GM18520 (cell line): ENCODE data around the gene PRG2.
"Not testable (repeated sequence)": the region's sequence is repeated elsewhere in the genome, so short reads cannot be mapped to it uniquely, and the experiment has no call there.

ENCODE experiments used
- ATAC-seq: cut with Tn5 transposase; IDR thresholded peaks from one replicate; pipeline ENCODE4 v1.9.1; 2021; ENCODE audit not compliant: unreplicated experiment

PRG2 gene

DNA sequence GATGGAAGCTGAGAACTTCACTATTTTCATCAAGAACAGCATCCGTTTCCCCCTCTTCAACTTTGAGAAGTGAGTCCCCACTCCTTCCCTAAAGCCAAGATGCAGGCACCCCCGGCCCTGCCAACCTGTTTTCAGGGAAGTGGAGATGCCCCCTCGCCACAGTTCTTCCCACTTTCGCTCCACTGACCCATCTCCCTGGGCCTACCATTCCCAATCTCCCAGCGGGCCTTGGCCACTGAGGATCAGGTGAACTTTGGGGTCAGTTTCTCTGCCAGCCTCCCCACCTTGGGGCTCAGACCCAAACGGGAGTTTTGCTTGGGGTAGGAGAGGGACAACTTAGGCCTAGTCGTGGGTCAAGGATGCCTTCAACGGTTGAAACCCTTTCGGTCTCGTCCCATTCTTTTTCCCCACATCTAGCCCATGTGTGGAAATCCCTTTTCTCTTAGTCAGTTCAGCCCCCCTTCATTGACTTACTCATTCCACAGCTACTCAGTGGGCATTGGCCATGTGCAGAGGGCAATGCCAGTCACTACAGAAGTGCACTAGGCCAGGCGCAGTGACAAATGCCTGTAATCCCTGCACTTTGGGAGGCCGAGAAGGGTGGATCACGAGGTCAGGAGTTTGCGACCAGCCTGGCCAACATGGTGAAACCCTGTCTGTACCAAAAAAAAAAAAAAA is 41.7 kb downstream of the PRG2 start:
- no peak for ATAC-seq

DNA sequence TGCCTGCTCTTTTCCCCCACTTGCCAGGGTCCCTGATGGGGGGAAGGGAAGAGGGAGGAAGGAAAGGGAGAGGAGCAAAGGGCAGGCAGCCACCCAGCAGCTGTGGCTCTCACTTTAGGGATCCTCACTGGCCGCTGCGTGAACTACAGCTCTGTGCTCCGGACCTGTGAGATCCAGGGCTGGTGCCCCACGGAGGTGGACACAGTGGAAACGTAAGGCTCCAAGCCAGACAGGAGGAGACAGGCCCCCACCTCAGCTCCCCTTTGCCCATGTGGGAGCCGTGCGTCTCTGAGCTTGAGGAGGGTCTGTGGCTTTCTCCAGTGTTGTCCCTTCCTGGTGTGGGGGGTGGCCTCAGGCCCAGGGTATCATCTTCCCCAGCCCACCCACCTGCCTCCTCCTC is 42.4 kb downstream of the PRG2 start:
- ATAC-seq, result no peak

DNA sequence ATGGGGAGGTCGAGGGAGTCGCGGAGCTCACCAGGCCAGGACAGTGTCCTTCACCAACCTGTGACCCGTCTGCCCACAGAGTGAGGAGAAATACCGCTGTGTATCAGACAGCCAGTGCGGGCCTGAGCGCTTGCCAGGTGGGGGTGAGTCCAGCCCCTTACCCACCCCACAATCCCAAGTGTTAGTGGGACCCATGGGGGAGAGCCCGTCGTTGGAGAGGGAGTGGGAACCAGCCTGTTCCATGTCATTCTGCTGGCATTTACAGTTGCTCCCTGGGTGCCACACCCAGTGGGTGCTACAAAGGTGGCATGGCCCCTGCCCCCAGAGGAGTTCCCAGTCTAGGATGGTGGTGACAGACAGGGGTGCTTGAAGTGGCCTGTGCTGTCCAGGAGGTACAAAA is 43.1 kb downstream of the PRG2 start:
- ATAC-seq, result no peak

DNA sequence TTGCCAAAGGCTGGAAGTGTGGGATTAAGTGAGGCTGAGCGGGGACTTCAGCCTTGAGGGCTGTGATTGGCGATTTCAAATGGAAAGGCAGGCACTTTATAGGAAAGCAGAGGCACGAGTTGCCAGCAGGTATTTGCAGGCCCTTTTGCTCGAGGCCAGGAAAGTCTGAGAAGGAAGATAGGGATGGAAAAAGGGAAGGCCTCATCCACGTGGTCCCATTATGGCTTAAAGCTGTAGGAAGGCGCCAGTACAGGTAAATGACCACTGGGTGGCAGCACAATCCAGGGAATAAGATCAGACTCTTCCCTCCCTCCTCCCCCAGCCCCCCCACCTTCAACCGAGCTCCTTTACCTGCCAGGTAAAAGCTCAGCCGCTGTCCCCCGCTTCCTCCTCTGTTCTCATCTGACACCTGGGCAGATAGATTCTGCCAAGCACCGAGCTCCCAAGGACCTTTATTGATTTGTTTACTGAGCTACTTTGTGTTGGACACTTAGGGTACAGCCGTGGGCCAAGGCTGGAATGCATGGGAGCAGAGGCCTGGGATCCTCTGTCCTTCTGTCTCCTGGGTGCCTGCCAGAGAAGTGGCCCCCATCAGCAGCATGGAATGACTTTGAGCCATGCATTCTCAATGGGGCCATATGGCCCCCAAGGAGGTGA is 44.8 kb downstream of the PRG2 start:
- no peak for ATAC-seq

DNA sequence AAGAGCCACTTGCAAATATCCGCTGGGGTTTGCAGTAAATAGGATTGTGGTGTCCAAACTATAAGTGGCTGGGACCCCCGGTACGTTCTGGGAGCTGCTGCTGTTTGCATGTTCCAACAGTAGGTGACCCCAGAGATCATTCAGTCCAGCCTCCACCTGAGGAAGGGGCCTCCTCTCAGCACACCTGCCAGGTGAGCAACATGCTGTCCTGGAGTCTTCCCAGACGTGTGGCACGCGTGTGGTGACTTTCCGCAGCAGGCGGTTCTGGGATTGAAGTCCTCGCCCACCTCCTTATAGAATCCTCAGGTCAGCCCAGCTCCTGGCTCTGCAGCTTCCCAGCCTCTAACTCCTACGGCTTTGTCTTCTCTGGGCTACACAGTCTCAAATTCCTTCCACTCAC is 45.6 kb downstream of the PRG2 start:
- ATAC-seq, result no peak

DNA sequence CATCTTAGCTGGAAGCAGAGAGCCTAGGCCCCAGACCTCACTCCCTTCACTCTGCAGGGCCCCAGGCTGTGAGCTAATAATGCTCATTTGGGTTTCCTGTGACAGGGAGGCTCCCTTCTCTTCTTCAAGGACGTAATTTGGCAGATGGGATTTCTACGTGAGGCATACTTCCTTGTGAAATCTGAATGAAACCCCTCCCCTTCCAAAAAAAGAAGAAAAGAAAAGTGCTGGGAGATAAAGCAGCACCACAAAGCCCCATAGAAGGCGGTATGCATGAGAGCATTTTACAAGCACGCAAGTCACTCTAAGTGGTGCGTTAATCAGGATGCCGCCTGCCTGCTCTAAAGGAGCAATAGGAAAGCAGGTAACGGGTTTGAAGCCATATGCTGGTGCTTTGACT is 46.6 kb downstream of the PRG2 start:
- no peak for ATAC-seq

DNA sequence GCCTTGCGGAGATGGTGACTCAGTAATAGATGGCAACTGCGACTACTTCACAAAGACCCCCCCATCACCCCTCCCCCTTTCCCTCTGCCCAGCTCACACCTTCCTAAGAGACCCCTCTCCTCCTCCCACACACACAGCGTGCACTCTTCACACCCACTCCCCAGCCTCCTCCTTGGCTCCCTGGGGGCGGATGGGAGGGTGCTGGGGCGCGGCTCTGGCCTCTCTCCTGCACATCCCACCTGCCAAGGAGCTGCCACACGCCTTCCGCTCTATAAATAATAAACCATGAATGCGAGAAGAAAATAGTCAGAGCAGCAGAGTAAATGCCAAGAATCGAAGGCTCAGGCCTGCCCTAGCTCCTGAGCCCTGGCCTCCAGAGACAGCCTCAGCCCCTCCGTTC is 47.7 kb downstream of the PRG2 start:
- no peak for ATAC-seq

DNA sequence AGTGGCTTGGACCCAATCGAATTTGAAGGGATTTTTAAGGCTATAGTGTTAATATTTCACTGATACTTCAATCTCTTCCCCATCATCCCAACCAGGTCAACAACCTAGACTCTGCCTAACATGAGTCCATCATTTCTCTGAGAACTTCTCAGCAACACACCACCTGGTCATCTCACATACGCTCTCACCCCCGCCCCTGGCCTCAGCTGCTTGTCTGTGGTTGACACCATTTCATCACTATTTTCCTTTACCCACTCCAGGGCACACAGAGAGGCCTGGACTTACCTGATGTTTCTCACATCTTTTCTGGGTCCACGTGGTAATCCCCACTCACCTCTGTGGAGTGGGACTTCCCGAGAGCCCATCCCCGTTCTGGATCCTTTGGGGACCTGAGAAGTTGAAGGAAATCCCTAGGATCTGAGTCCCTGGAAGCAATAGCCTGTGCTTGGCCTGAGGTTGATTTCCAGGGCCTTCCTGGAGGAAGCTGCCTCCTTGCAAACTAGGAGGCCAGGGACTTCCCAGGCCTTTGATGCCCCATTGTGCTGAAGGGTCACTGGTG is 49.1 kb downstream of the PRG2 start:
- peak; percentile 64 for ATAC-seq

DNA sequence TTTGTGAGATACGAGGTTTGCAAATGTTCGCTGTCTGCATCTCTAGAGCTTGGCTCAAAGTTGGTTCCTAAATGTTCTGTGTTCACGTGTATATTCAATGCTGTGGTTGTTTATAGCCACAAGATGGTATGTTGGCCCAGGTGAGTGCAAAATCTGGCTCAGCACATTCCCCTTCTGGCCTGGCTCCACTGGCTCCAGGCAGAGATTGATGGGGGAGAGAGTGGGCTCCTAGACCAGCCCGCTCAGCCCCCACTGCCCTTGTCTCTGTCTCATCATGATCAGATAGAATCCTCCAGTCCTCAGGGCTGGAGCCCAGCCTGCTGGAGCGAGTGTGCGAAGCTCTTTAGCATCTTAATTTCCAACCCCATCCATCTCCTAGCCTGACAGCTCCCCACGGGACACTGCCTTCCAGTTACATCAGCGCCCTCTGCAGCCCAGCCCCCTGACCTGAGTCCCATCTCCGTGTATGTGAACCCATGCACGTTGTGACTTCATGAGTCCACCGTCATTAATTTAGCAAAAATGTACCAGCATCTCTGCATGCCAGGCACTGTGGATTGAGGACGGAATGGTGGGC is 50.3 kb downstream of the PRG2 start:
- ATAC-seq, result no peak

DNA sequence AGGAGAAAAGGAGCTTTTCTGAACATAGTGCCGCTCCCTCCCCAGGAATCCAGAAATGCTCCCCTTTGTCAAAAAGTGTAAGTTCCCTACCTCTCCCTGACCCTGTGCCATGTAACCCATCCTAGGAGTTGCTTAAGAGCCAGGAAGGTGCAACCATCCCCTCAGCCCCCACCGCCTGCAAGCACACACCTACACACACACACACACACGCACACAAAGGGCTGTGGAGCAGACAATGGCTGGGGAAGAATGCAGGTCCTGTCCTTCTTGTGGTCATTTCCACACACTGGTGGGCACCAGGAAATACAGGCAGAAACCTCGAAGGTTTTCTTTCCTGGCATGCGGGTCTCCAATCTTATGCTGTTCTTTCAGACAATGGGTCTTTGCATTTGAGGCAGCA is 51.1 kb downstream of the PRG2 start:
- no peak for ATAC-seq

DNA sequence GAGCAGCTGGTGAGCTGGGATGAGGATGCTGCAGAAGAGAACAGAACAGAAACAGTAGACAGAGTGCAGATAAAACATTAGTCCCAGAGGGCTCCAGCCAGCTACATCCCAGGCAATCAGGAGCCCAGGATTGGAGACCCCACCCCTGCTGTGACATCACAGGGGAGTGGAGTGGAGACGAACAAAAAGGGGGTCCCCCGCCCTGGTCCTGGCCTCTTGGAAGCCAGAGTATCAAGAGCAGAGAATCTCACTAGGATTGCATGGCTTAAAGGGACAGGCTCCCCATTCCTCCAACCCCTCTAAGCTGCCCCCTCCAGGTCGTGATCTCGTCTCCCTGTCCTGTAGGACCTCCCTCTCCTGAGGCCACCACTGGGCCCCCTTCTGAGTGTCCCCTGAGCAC is 52.3 kb downstream of the PRG2 start, which contains the start of gene P2RX3:
Gene P2RX3, plus strand, starts transcription at position 211 of the 400 bp plus-strand sequence. CDS start 199 bp downstream, outside the sequence.
- ATAC-seq, result no peak

DNA sequence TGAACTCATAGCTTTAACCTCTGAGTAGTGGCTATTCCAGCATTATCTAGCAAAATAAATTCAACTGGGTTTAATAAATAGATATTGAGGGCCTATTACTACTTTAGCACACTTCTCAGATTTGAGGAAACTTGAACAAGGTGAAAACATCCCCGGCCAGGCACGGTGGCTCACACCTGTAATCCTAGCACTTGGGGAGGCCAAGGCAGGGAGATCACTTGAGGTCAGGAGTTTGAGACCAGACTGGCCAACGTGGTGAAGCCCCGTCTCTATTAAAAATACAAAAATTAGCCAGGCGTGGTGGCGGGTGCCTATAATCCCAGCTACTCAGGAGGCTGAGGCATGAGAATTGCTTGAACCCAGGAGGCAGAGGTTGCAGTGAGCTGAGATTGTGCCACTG is 53.6 kb downstream of the PRG2 start:
- ATAC-seq, result not testable (repeated sequence)
